HUES64 (cell line): ENCODE results near the gene KLF6.

Source experiments
- H3K27ac ChIP-seq: 2 replicates; pipeline ENCODE4 v1.7.0; 2013; ENCODE audit warnings: low read depth, low read length, inconsistent platforms
- H3K27me3 ChIP-seq: 2 replicates; pipeline ENCODE4 v1.6.1; 2013; ENCODE audit warnings: mild to moderate bottlenecking, low read length; ENCODE audit not compliant: insufficient read depth
- H3K36me3 ChIP-seq: 2 replicates; pipeline ENCODE4 v1.6.1; 2013; ENCODE audit warnings: mild to moderate bottlenecking, low read length; ENCODE audit not compliant: insufficient read depth
- H3K4me1 ChIP-seq: 2 replicates; pipeline ENCODE4 v1.6.1; 2013; ENCODE audit warnings: mild to moderate bottlenecking, low read length, moderate library complexity; ENCODE audit not compliant: insufficient read depth
- H3K4me3 ChIP-seq: 2 replicates; pipeline ENCODE4 v1.5.1; 2013; ENCODE audit warnings: mild to moderate bottlenecking, low read length, moderate library complexity
- H3K9ac ChIP-seq: 2 replicates; pipeline ENCODE4 v1.6.1; 2013; ENCODE audit warnings: mild to moderate bottlenecking, low read depth, low read length
- H3K9me3 ChIP-seq: 2 replicates; pipeline ENCODE4 v1.6.1; 2013; ENCODE audit warnings: low read depth, low read length; ENCODE audit not compliant: insufficient read depth
- WGBS: fragments of 150-250, 120-280 bp; methylation state at CpG from one replicate; pipeline ENCODE4 v1.1.7; 2013; ENCODE audit warnings: missing lambda C conversion rate; 5-methylcytosine and 5-hydroxymethylcytosine counted together

The KLF6 gene

GRCh38 chr10:3761021-3761686 lies 23.9 kb downstream of the KLF6 start:
- H3K4me3 ChIP-seq: no peak overlapping the region
- peaks cover 31% of the 10 kb centered on the region for H3K4me1 ChIP-seq
- H3K27ac ChIP-seq: no peak overlapping the region
- no peaks in the 10 kb centered on the region for H3K9me3 ChIP-seq
- H3K36me3 ChIP-seq: no peaks in the 10 kb centered on the region
- no peak overlapping the region for H3K9ac ChIP-seq
- 92% methylated on average over 8 of the region's 8 CpGs for WGBS
- H3K27me3 ChIP-seq: 0 out of 2 replicates have a peak, but pooled peaks cover 3% of the 10 kb centered on the region

- Histone ChIP-seq H3K9ac (no peak overlapping the region), H3K36me3 (no peaks in the 10 kb centered on the region), H3K4me3 (no peak overlapping the region), H3K27ac (no peak overlapping the region), H3K4me1 (peaks cover 25% of the 10 kb centered on the region), H3K9me3 (no peaks in the 10 kb centered on the region), H3K27me3 (0 out of 2 replicates have a peak, but pooled peaks cover 3% of the 10 kb centered on the region)
- 97% methylated on average over 14 of the region's 14 CpGs for WGBS
Observed at GRCh38 chr10:3760083-3760482, 24.9 kb downstream of the KLF6 start.

- Histone ChIP-seq H3K4me3 (no peak overlapping the region), H3K9me3 (no peaks in the 10 kb centered on the region), H3K27me3 (0 out of 2 replicates have a peak, but pooled peaks cover 3% of the 10 kb centered on the region), H3K4me1 (peaks cover 25% of the 10 kb centered on the region), H3K9ac (no peak overlapping the region), H3K36me3 (no peaks in the 10 kb centered on the region), H3K27ac (no peak overlapping the region)
- 91% methylated on average over 2 of the region's 2 CpGs for WGBS
Observed at GRCh38 chr10:3759397-3759796, 25.6 kb downstream of the KLF6 start.

- H3K27ac ChIP-seq: no peak overlapping the region
- H3K4me3 ChIP-seq: no peak overlapping the region
- H3K4me1 ChIP-seq: peaks cover 25% of the 10 kb centered on the region
- WGBS: 97% methylated on average over 6 of the region's 6 CpGs
- H3K9ac ChIP-seq: no peak overlapping the region
- H3K36me3 ChIP-seq: no peaks in the 10 kb centered on the region
- H3K27me3 ChIP-seq: 0 out of 2 replicates have a peak, but pooled peaks cover 3% of the 10 kb centered on the region
- no peaks in the 10 kb centered on the region for H3K9me3 ChIP-seq
Observed at GRCh38 chr10:3758491-3758970, 26.5 kb downstream of the KLF6 start.

GRCh38 chr10:3757638-3758490 lies 27.1 kb downstream of the KLF6 start:
- H3K4me1 ChIP-seq: peaks cover 20% of the 10 kb centered on the region
- WGBS: 90% methylated on average over 14 of the region's 14 CpGs

GRCh38 chr10:3757250-3757637 lies 27.8 kb downstream of the KLF6 start:
- Histone ChIP-seq H3K4me3 (no peak overlapping the region), H3K4me1 (peaks cover 14% of the 10 kb centered on the region), H3K9ac (no peak overlapping the region), H3K9me3 (no peaks in the 10 kb centered on the region), H3K27ac (no peak overlapping the region), H3K27me3 (0 out of 2 replicates have a peak, but pooled peaks cover 3% of the 10 kb centered on the region), H3K36me3 (no peaks in the 10 kb centered on the region)
- 95% methylated on average over 7 of the region's 7 CpGs for WGBS

More at GRCh38 chr10:3757638-3758490, 27.1 kb downstream of the KLF6 start:
- no peak overlapping the region for H3K4me3 ChIP-seq
- no peak overlapping the region for H3K9ac ChIP-seq
- H3K27me3 ChIP-seq: 0 out of 2 replicates have a peak, but pooled peaks cover 3% of the 10 kb centered on the region
- H3K9me3 ChIP-seq: no peaks in the 10 kb centered on the region
- H3K36me3 ChIP-seq: no peaks in the 10 kb centered on the region
- H3K27ac ChIP-seq: no peak overlapping the region

GRCh38 chr10:3756360-3756740 lies 28.7 kb downstream of the KLF6 start:
- Histone ChIP-seq H3K9ac (no peak overlapping the region), H3K27ac (no peak overlapping the region), H3K4me1 (peaks cover 7% of the 10 kb centered on the region), H3K36me3 (no peaks in the 10 kb centered on the region), H3K27me3 (0 out of 2 replicates have a peak, but pooled peaks cover 3% of the 10 kb centered on the region), H3K9me3 (no peaks in the 10 kb centered on the region), H3K4me3 (no peak overlapping the region)
- 81% methylated on average over 5 of the region's 5 CpGs for WGBS

GRCh38 chr10:3755440-3756359 lies 29.3 kb downstream of the KLF6 start:
- Histone ChIP-seq H3K9me3 (no peaks in the 10 kb centered on the region), H3K27ac (no peak overlapping the region), H3K4me1 (0 out of 2 replicates have a peak, but pooled peaks cover under 1% of the 10 kb centered on the region), H3K27me3 (0 out of 2 replicates have a peak, but pooled peaks cover 3% of the 10 kb centered on the region), H3K4me3 (no peak overlapping the region), H3K9ac (no peak overlapping the region), H3K36me3 (no peaks in the 10 kb centered on the region)
- 91% methylated on average over 13 of the region's 14 CpGs for WGBS

GRCh38 chr10:3754727-3755439 lies 30.1 kb downstream of the KLF6 start:
- Histone ChIP-seq H3K27me3 (0 out of 2 replicates have a peak, but pooled peaks cover under 1% of the 10 kb centered on the region), H3K4me3 (no peak overlapping the region), H3K9ac (no peak overlapping the region), H3K4me1 (no peaks in the 10 kb centered on the region), H3K36me3 (no peaks in the 10 kb centered on the region), H3K9me3 (no peaks in the 10 kb centered on the region), H3K27ac (no peak overlapping the region)
- WGBS: 90% methylated on average over 9 of the region's 9 CpGs

GRCh38 chr10:3750854-3751253 lies 34.2 kb downstream of the KLF6 start:
- Histone ChIP-seq H3K27ac (no peak overlapping the region), H3K27me3 (no peaks in the 10 kb centered on the region), H3K4me1 (peaks cover under 1% of the 10 kb centered on the region; the same call in 1 of the 2 replicates), H3K9ac (no peak overlapping the region), H3K4me3 (no peak overlapping the region), H3K9me3 (no peaks in the 10 kb centered on the region), H3K36me3 (no peaks in the 10 kb centered on the region)
- 97% methylated on average over 8 of the region's 8 CpGs for WGBS
